MCF 10A (cell line): ENCODE data around the gene CLSTN2. TPM values are rescaled to one million over a fixed set of nuclear protein-coding genes. Genes with fewer than 3 reads are reported as not detected.

Source experiments
- BruUV-seq: library from RNA; stranded (reverse); fragments of 400-500 nt; replicated peaks from 2 replicates; lab custom pipeline; 2021; lab: Mats Ljungman, UMichigan
- CTCF ChIA-PET: fragments of 300-600 bp; sonication (Branson Sonifier 250); formaldehyde crosslinking; extraction: SDS; loops from one replicate; lab custom pipeline; 2021; ENCODE audit warnings: antibody characterized with exemption, inconsistent platforms; lab: Yijun Ruan, JAX
- POLR2A ChIA-PET: fragments of 300-600, 350-650 bp; sonication (Branson Sonifier 250); formaldehyde crosslinking; extraction: SDS; loops from one replicate; lab custom pipeline; 2020; ENCODE audit warnings: antibody characterized with exemption, inconsistent platforms; lab: Yijun Ruan, JAX
- DNase-seq: peaks from one replicate; pipeline ENCODE4 v3.0.0-alpha.2; 2018; ENCODE audit not compliant: unreplicated experiment
- H3K27ac Mint-ChIP-seq: one replicate; pipeline ENCODE4 v1.8.0; 2022; ENCODE audit warnings: mild to moderate bottlenecking, low read depth, mixed read lengths; ENCODE audit not compliant: unreplicated experiment
- H3K27me3 Mint-ChIP-seq: one replicate; pipeline ENCODE4 v1.8.0; 2022; ENCODE audit warnings: mixed read lengths; ENCODE audit not compliant: insufficient read depth, unreplicated experiment
- H3K36me3 Mint-ChIP-seq: one replicate; pipeline ENCODE4 v1.8.0; 2022; ENCODE audit warnings: mild to moderate bottlenecking, moderate library complexity, mixed read lengths; ENCODE audit not compliant: insufficient read depth, unreplicated experiment
- H3K4me1 Mint-ChIP-seq: one replicate; pipeline ENCODE4 v1.8.0; 2022; ENCODE audit warnings: mixed read lengths; ENCODE audit not compliant: insufficient read depth, unreplicated experiment
- H3K4me3 Mint-ChIP-seq: one replicate; pipeline ENCODE4 v1.8.0; 2022; ENCODE audit warnings: mild to moderate bottlenecking, moderate library complexity, mixed read lengths; ENCODE audit not compliant: unreplicated experiment
- H3K9me3 Mint-ChIP-seq: one replicate; pipeline ENCODE4 v1.8.0; 2022; ENCODE audit warnings: mixed read lengths; ENCODE audit not compliant: unreplicated experiment
- CTCF ChIP-seq: fragments of 200-600 bp; IDR thresholded peaks from one replicate; pipeline ENCODE4 v1.8.0; 2022; ENCODE audit warnings: antibody characterized with exemption, mild to moderate bottlenecking; ENCODE audit not compliant: unreplicated experiment
- intact Hi-C: fragments of 100-400 bp; cut with micrococcal nuclease; formaldehyde crosslinking; loops from 2 replicates; pipeline ENCODE4 v1.14.1; 2022
- total RNA-seq: library from RNA; stranded (reverse); gene quantifications from 2 replicates; pipeline ENCODE4 v1.2.3, GENCODE V29; 2022

Gene CLSTN2
- total RNA-seq, 1 experiment from 2014 or later, result not detected

DNA sequence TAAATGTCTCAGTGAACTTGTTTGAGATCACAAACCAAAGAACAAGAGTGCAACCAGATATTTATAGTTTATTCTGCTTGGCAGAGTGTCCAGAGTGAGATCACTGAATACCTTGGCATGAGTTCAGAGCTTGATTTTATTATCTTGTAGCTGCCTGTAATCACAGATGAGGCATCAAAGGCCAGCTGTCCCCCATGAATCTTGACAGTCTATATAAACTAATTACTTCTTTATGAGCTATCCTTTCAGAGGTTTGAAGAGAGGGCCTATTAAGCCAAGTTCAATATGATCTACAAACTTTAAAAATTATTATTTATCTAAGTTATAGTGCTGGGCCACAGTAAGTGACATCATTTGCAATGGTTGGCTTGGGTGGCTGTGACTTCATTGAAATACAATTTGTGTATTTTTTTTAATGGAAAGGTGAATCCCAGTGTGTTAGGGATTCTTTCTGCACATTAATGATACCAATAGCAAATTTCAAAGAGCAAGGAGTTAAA lies 251.5 kb downstream of the CLSTN2 start:
- H3K27me3 Mint-ChIP-seq, result no peaks in the 10 kb centered on the region
- no peak overlapping the region for H3K27ac Mint-ChIP-seq
- BruUV-seq, result no TSS peak
- no peaks in the 10 kb centered on the region for H3K9me3 Mint-ChIP-seq
- no peaks in the 10 kb centered on the region for H3K36me3 Mint-ChIP-seq
- peaks cover 5% of the 10 kb centered on the region for H3K4me1 Mint-ChIP-seq
- POLR2A ChIA-PET, result interaction anchor here (0.7 kb wide), 1 partner anchor 9 kb away, joined by 3 read pairs; no protein-coding TSS in a partner anchor
- no peak overlapping the region for H3K4me3 Mint-ChIP-seq
- CTCF ChIA-PET, result no interaction called here
- no peak for TF ChIP-seq CTCF
- DNase-seq, result peak; percentile 17
- intact Hi-C loops, result no loop called here

- intact Hi-C loops, result no loop called here
- Mint-ChIP-seq H3K4me3 (no peak overlapping the region), H3K27ac (no peak overlapping the region), H3K27me3 (no peaks in the 10 kb centered on the region), H3K36me3 (no peaks in the 10 kb centered on the region), H3K4me1 (peaks cover 5% of the 10 kb centered on the region), H3K9me3 (no peaks in the 10 kb centered on the region)
- TF ChIP-seq CTCF, result no peak
- no peak for DNase-seq
- BruUV-seq, result no TSS peak
- ChIA-PET CTCF (no interaction called here), POLR2A (interaction anchor here (0.7 kb wide), 1 partner anchor 9 kb away, joined by 3 read pairs; no protein-coding TSS in a partner anchor)
Measured at GRCh38 chr3:140187028-140187427, 252.0 kb downstream of the CLSTN2 start.

- Mint-ChIP-seq H3K36me3 (no peaks in the 10 kb centered on the region), H3K4me3 (no peak overlapping the region), H3K4me1 (peaks cover 5% of the 10 kb centered on the region), H3K9me3 (no peaks in the 10 kb centered on the region), H3K27me3 (no peaks in the 10 kb centered on the region), H3K27ac (no peak overlapping the region)
- ChIA-PET POLR2A (no interaction called here), CTCF (interaction anchor here (0.6 kb wide), 1 partner anchor 85 kb away, joined by 3 read pairs; no protein-coding TSS in a partner anchor)
- no peak for TF ChIP-seq CTCF
- intact Hi-C loops, result no loop called here
- no peak for DNase-seq
- BruUV-seq, result no TSS peak
Measured at GRCh38 chr3:140187656-140188221, 252.8 kb downstream of the CLSTN2 start.

GRCh38 chr3:140188285-140188684 lies 253.3 kb downstream of the CLSTN2 start:
- H3K9me3 Mint-ChIP-seq, result peaks cover 2% of the 10 kb centered on the region
- no peaks in the 10 kb centered on the region for H3K27me3 Mint-ChIP-seq
- TF ChIP-seq CTCF, result no peak
- peaks cover 2% of the 10 kb centered on the region for H3K36me3 Mint-ChIP-seq
- BruUV-seq, result no TSS peak
- H3K27ac Mint-ChIP-seq, result no peak overlapping the region
- no peak for DNase-seq
- H3K4me3 Mint-ChIP-seq, result no peak overlapping the region
- ChIA-PET CTCF (interaction anchor here (0.6 kb wide), 2 partner anchors 84 to 341 kb away, joined by 3 read pairs; no protein-coding TSS in a partner anchor), POLR2A (no interaction called here)
- H3K4me1 Mint-ChIP-seq, result peaks cover 5% of the 10 kb centered on the region
- intact Hi-C loops, result no loop called here
